Epithelial cell of proximal tubule (primary cell): Measurements from ENCODE around the gene DIAPH3. TPM values are rescaled to one million over a fixed set of nuclear protein-coding genes. Genes with fewer than 3 reads are reported as not detected.

Experiments used
- DNase-seq: peaks from one replicate; pipeline ENCODE4 v3.0.0-alpha.2; 2011; ENCODE audit warnings: low read depth
- H3K4me3 ChIP-seq: 2 replicates; pipeline ENCODE4 v1.5.1; 2011; ENCODE audit warnings: low read depth, mild to moderate bottlenecking, low read length
- CTCF ChIP-seq: conservative IDR thresholded peaks from 2 replicates; pipeline ENCODE4 v1.5.1; 2012; ENCODE audit warnings: low read depth, mild to moderate bottlenecking, low read length
- total RNA-seq: library from RNA; depleted of rRNA; stranded (reverse); fragments of >200 nt; gene quantifications from 2 replicates; pipeline ENCODE4 v1.2.3, GENCODE V29; 2015

Gene DIAPH3
- total RNA-seq, 1 donor from 2014 or later, result 48.0 TPM

- DNase-seq, result no peak
- H3K4me3 ChIP-seq, result no peak overlapping the region
- no peak for TF ChIP-seq CTCF
Measured at GRCh38 chr13:60182907-60183306, 19.2 kb upstream of the DIAPH3 start.

- no peak for TF ChIP-seq CTCF
- no peak overlapping the region for H3K4me3 ChIP-seq
Measured at GRCh38 chr13:60178327-60178726, 14.6 kb upstream of the DIAPH3 start.

GRCh38 chr13:60175571-60175970, 11.8 kb upstream of the DIAPH3 start:
- no peak for TF ChIP-seq CTCF
- H3K4me3 ChIP-seq, result no peak overlapping the region
- no peak for DNase-seq

More at GRCh38 chr13:60178327-60178726, 14.6 kb upstream of the DIAPH3 start:
- DNase-seq, result no peak

- no peak for DNase-seq
- no peak overlapping the region for H3K4me3 ChIP-seq
- no peak for TF ChIP-seq CTCF
Measured at GRCh38 chr13:60174113-60174512, 10.4 kb upstream of the DIAPH3 start.

GRCh38 chr13:60172111-60172510, 8.4 kb upstream of the DIAPH3 start:
- TF ChIP-seq CTCF, result no peak
- DNase-seq, result no peak
- H3K4me3 ChIP-seq, result no peak overlapping the region

GRCh38 chr13:60170414-60170813, 6.7 kb upstream of the DIAPH3 start:
- no peak for TF ChIP-seq CTCF
- DNase-seq, result no peak
- H3K4me3 ChIP-seq, result no peak overlapping the region

- DNase-seq, result no peak
- H3K4me3 ChIP-seq, result no peak overlapping the region
- no peak for TF ChIP-seq CTCF
Measured at GRCh38 chr13:60169239-60170031, 5.7 kb upstream of the DIAPH3 start.
